Measurements from ENCODE around the gene FLOT1.
A peak's percentile ranks its signal among the peaks of the same experiment; 100 is the strongest.

FLOT1 gene

GRCh38 chr6:30700340-30700739, 42.1 kb downstream of the FLOT1 start:
- DNase-seq (ENCODE audit: low read depth) = no peak

- DNase-seq (ENCODE audit: low read depth) = no peak
Measured at GRCh38 chr6:30696432-30696831, 46.1 kb downstream of the FLOT1 start.

- DNase-seq (ENCODE audit: low read depth) = no peak
Measured at GRCh38 chr6:30691208-30691847, 51.2 kb downstream of the FLOT1 start.

- DNase-seq (ENCODE audit: low read depth) = peak; percentile 85
Measured at GRCh38 chr6:30690403-30691207, 51.9 kb downstream of the FLOT1 start, which contains the start of gene NRM. Gene NRM, minus strand, starts transcription at chr6:30690984. Its CDS starts 10 bp downstream, at chr6:30690974.

GRCh38 chr6:30689985-30690384, 52.5 kb downstream of the FLOT1 start:
- no peak for DNase-seq (ENCODE audit: low read depth)

- DNase-seq (ENCODE audit: low read depth) = no peak
Measured at GRCh38 chr6:30689022-30689865, 53.2 kb downstream of the FLOT1 start.

GRCh38 chr6:30688569-30688968, 53.9 kb downstream of the FLOT1 start:
- DNase-seq (ENCODE audit: low read depth) = no peak

- no peak for DNase-seq (ENCODE audit: low read depth)
Measured at GRCh38 chr6:30687659-30688431, 54.6 kb downstream of the FLOT1 start.

- peak; percentile 95 for DNase-seq (ENCODE audit: low read depth)
Measured at GRCh38 chr6:30686908-30687658, 55.4 kb downstream of the FLOT1 start.

GRCh38 chr6:30686009-30686907, 56.2 kb downstream of the FLOT1 start, which contains the start of gene PPP1R18:
Gene PPP1R18, minus strand, starts transcription at chr6:30686645. Its CDS starts 627 bp downstream, at chr6:30686018.
- DNase-seq (ENCODE audit: low read depth) = no peak

- no peak for DNase-seq (ENCODE audit: low read depth)
Measured at GRCh38 chr6:30685157-30686008, 57.1 kb downstream of the FLOT1 start.

- DNase-seq (ENCODE audit: low read depth) = no peak
Measured at GRCh38 chr6:30684386-30685156, 57.9 kb downstream of the FLOT1 start.

GRCh38 chr6:30683980-30684338, 58.5 kb downstream of the FLOT1 start:
- no peak for DNase-seq (ENCODE audit: low read depth)

GRCh38 chr6:30683183-30683979, 59.1 kb downstream of the FLOT1 start:
- no peak for DNase-seq (ENCODE audit: low read depth)

GRCh38 chr6:30682143-30683117, 60.1 kb downstream of the FLOT1 start:
- DNase-seq (ENCODE audit: low read depth) = peak; percentile 96

- DNase-seq (ENCODE audit: low read depth) = no peak
Measured at GRCh38 chr6:30681766-30682142, 60.7 kb downstream of the FLOT1 start.

Measured in CMK (cell line).